Adrenal gland (tissue), 12 donors: ENCODE results near the gene DNAAF1. TPM values are rescaled to one million over a fixed set of nuclear protein-coding genes. Genes with fewer than 3 reads are reported as not detected.

Experiments
- DNase-seq, 7 donors: peaks; one replicate each; pipeline ENCODE4 v3.0.0-alpha.2; 2019 to 2020
- H3K27ac ChIP-seq, 5 donors: fragments of 200-600 bp; sonication (generic) in 4 of 5; 1 replicate in 3 of 5; 2 replicates in 2 of 5; pipeline versions ENCODE4 v1.5.1 to v1.8.0; 2016 to 2020; ENCODE audit warnings: mild to moderate bottlenecking in 1 of 5
- H3K27me3 ChIP-seq: fragments of 200-600 bp; 2 replicates; pipeline ENCODE4 v1.8.0; 2021
- H3K36me3 ChIP-seq, 2 donors: fragments of 200-600 bp; replicated peaks in 1 of 2; 1 replicate in 1 of 2; 2 replicates in 1 of 2; pipeline versions ENCODE4 v1.5.1 to v1.8.0; 2018 to 2022
- H3K4me1 ChIP-seq, 2 donors: fragments of 200-600 bp; replicated peaks in 1 of 2; 1 replicate in 1 of 2; 2 replicates in 1 of 2; pipeline versions ENCODE4 v1.5.1 to v1.8.0; 2018 to 2021
- H3K4me3 ChIP-seq, 4 donors: fragments of 200-600 bp; sonication (generic) in 3 of 4; one replicate each; pipeline ENCODE4 v1.5.1; 2016 to 2018
- H3K9me3 ChIP-seq, 3 donors: fragments of 200-600 bp; sonication (generic) in 1 of 3; replicated peaks in 1 of 3; 1 replicate in 2 of 3; 2 replicates in 1 of 3; pipeline versions ENCODE4 v1.5.1 to v1.8.0; 2016 to 2021
- CTCF ChIP-seq, 6 experiments: fragments of 450-650 bp in 4 of 6; fragments of 200-600 bp in 2 of 6; sonication (generic) in 1 of 6; IDR thresholded peaks; 1 replicate in 5 of 6; 2 replicates in 1 of 6; pipeline versions ENCODE4 v1.5.1 to v1.8.0; 2016 to 2021; ENCODE audit warnings: antibody characterized with exemption in 6 of 6, mild to moderate bottlenecking in 2 of 6, moderate library complexity in 1 of 6
- POLR2A ChIP-seq, 2 donors: fragments of 450-650 bp; IDR thresholded peaks; one replicate each; pipeline ENCODE4 v1.6.1; 2017; ENCODE audit warnings: antibody characterized with exemption in 2 of 2, mild to moderate bottlenecking in 2 of 2, moderate library complexity in 1 of 2
- WGBS, 4 donors: extraction: QIAGEN DNeasy Blood & Tissue Kit in 2 of 4; methylation state at CpG; one replicate each; pipeline versions ENCODE4 v1.1.5 to v1.1.7; 2013 to 2017; 5-methylcytosine and 5-hydroxymethylcytosine counted together
- intact Hi-C, 2 donors: fragments of 100-400 bp; cut with DNase I; formaldehyde crosslinking; loops; one replicate each; pipeline versions ENCODE4 v1.14.1 to v1.15.0; 2022 to 2023
- polyA plus RNA-seq, 3 donors: library from polyadenylated mRNA; stranded (reverse); fragments of 200-250 nt in 2 of 3; fragments of 350-450 nt in 1 of 3; fragmentation: Illumina TruSeq in 1 of 3; extraction: RNeasy Lipid Tissue Mini Kit (QIAGEN cat#74804) in 1 of 3; gene quantifications; one replicate each; pipeline ENCODE4 v1.2.3, GENCODE V29; 2013 to 2014
- total RNA-seq, 9 donors: library from RNA; depleted of rRNA in 4 of 9; stranded (reverse); fragments of >200 nt in 4 of 9; fragments of 120-200 nt in 1 of 9; fragmentation: NEBNext Ultra II Directional in 1 of 9; extraction: Animal tissue kit (Norgen Biotek cat#: 25700) in 1 of 9; gene quantifications; one replicate each; pipeline versions ENCODE4 v1.1.0 to v1.2.4, GENCODE V29; 2013 to 2023
- donor health status: healthy with polysubstance abuse.
- donor health status: Bipolar disorder and iron deficiency.
- donor health status: DM: yes; HTN: yes; CAD: no.
- donor health status: DM: no; HTN: no; CAD: no.
- donor health status: DM: no; HTN: no; CAD: no.
- donor health status: DM: yes; HTN: yes; CAD: no.

DNAAF1 gene
- total and polyA plus RNA-seq, 12 donors, result 0.67 to 17.9 (median 2.4) TPM

DNA sequence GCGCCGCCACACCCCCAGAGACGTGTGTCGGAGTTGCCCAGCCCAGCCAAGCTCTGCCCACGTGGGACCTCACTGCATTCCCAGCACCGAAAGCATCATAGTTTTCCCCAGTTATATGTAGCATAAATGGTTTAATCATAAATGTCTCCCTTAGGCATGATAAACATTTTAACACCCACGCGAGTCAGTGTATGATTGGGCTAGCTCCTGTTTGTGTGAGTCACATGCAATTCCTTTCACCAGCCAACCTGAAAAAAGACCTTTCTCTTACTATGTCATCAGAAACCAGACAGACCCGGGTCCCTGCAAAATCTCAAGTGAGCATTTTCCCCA is 32.6 kb downstream of the DNAAF1 start:
- peaks cover 0 to 47% of the 10 kb centered on the region in 2 donors for H3K36me3 ChIP-seq

DNA sequence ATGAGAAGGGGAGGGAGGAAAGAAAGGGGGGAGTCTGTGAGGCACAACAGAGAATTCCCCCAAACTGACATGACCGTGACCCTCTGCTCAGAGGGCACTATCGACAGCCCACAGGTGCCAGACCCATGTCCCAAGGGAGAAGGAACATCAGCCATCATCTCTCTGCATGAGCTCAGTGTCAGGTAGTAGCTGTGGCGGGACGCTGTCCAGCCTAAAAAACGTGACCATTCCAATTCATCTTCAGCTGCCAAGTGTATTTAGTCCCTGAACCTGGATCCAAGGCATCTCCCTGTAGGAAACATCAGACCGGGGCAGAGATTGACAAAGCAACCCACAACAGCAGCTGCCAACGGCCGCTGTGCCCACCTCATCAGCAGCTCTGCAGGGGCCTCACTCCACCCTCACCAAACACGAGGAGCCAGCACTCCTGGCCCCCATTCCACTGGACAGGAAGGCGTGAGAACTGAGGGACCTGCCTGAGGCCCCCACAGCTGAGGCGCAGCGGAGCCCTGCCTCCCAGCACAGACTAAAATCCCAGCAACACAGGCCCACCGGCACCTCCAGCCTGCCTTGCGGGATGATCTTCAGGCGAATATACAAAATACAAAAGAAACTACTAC is 33.1 kb downstream of the DNAAF1 start:
- 78 to 92% (median 86%) methylated on average over 12 to 15 of the region's 15 CpGs for WGBS, 4 donors
- intact Hi-C loops, result no loop called here
- DNase-seq, result peak in 1 of 7 donors; percentile 13
- Histone ChIP-seq H3K4me3 (no peak overlapping the region), H3K36me3 (peaks cover 0 to 53% of the 10 kb centered on the region in 2 donors), H3K27me3 (no peaks in the 10 kb centered on the region), H3K27ac (peak overlapping the region in 4 of 5 donors; percentile 46 to 92 (median 74)), H3K4me1 (peaks cover 23 to 32% of the 10 kb centered on the region in 2 donors), H3K9me3 (no peaks in the 10 kb centered on the region)
- TF ChIP-seq CTCF (IDR thresholded peaks at IDR 0.05) (no peak), POLR2A (IDR thresholded peaks at IDR 0.05) (no peak)

More for the DNA sequence above, 32.6 kb downstream of the DNAAF1 start:
- intact Hi-C loops, result no loop called here
- Histone ChIP-seq H3K9me3 (no peaks in the 10 kb centered on the region), H3K27me3 (no peaks in the 10 kb centered on the region), H3K4me1 (peaks cover 23 to 32% of the 10 kb centered on the region in 2 donors), H3K27ac (peak overlapping the region in 4 of 5 donors; percentile 46 to 92 (median 74)), H3K4me3 (no peak overlapping the region)
- DNase-seq, result peak in 2 of 7 donors; percentile 16 to 44
- 44 to 70% (median 62%) methylated on average over 6 to 9 of the region's 9 CpGs for WGBS, 4 donors
- no peak for TF ChIP-seq CTCF (IDR thresholded peaks at IDR 0.05)
- TF ChIP-seq POLR2A (IDR thresholded peaks at IDR 0.05), result no peak

GRCh38 chr16:84178892-84179611 is 33.9 kb downstream of the DNAAF1 start:
- 73 to 93% (median 91%) methylated on average over 4 to 28 of the region's 28 CpGs for WGBS, 4 donors
- peaks cover 23 to 32% of the 10 kb centered on the region in 2 donors for H3K4me1 ChIP-seq
- intact Hi-C loops, result no loop called here
- TF ChIP-seq CTCF (IDR thresholded peaks at IDR 0.05), result no peak
- no peak for TF ChIP-seq POLR2A (IDR thresholded peaks at IDR 0.05)
- H3K36me3 ChIP-seq, result peaks cover 0 to 53% of the 10 kb centered on the region in 2 donors
- no peak overlapping the region for H3K4me3 ChIP-seq
- DNase-seq, result no peak
- no peaks in the 10 kb centered on the region for H3K27me3 ChIP-seq
- H3K9me3 ChIP-seq, result no peaks in the 10 kb centered on the region
- H3K27ac ChIP-seq, result no peak overlapping the region

DNA sequence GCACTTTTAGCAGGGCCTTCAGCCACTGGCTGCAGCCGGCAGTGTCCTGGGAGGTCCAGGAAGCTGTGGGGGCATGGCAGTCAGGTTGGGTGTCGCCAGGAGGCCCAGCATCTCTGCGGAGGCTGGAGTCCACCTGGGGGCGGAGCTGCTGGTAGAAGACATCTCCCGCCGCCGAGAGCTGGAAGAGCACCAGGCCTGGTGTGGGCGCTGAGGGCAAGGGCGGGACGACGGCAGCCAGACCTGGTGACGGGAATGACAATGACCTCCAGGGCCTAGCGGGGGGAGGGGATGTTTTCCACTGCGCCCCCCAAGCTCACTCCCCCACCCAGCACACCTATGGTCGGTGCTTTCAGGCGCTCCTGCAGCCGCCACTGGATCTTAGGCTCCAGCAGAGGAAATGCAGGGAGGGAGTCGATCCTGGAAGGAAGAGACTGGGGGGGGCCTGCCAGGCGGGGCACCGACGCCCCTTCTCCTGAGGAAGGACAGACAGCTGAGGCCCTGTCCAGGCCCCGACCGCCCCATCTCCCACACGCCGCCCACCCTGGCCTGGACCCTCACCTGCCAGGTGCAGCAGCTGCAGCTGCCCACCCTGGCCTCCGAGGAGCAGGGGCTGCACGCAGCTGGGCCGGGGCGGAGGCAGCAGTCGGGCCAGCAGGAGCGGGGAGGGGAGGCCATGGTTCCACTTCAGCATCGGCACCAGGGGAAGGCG is 34.7 kb downstream of the DNAAF1 start:
- Histone ChIP-seq H3K4me3 (no peak overlapping the region), H3K36me3 (peaks cover 0 to 53% of the 10 kb centered on the region in 2 donors), H3K4me1 (peaks cover 23 to 34% of the 10 kb centered on the region in 2 donors), H3K9me3 (no peaks in the 10 kb centered on the region), H3K27ac (no peak overlapping the region), H3K27me3 (no peaks in the 10 kb centered on the region)
- WGBS, 4 donors, result 88 to 92% (median 90%) methylated on average over 21 to 33 of the region's 33 CpGs
- TF ChIP-seq CTCF (IDR thresholded peaks at IDR 0.05), result no peak
- no peak for TF ChIP-seq POLR2A (IDR thresholded peaks at IDR 0.05)
- intact Hi-C loops, result loop anchor here (5.0 to 10.0 kb wide), 3 partner anchors 95 to 222 kb away; partner anchors contain the start of gene NECAB2 (in 1 of the 2)
- no peak for DNase-seq
